Measurements from ENCODE around the gene MGLL.

- TF ChIP-seq CTCF (IDR thresholded peaks at IDR 0.05) (no peak), POLR2A (IDR thresholded peaks at IDR 0.05) (no peak), EP300 (IDR thresholded peaks at IDR 0.05) (no peak)
These were observed 124.0 kb downstream of the MGLL start for GRCh38 chr3:127698286-127698685.

All from ovary (tissue), 3 donors.